Gastrocnemius medialis (tissue), 4 donors: ENCODE measurements around the gene DRD1. TPM values are rescaled to one million over a fixed set of nuclear protein-coding genes. Genes with fewer than 3 reads are reported as not detected.
"Not testable (repeated sequence)": the region's sequence is repeated elsewhere in the genome, so short reads cannot be mapped to it uniquely, and the experiment has no call there.

Source experiments
- ATAC-seq, 2 donors: fragments of 150-250 bp; one replicate each; pipeline ENCODE4 v1.9.1; 2016
- DNase-seq, 2 donors: peaks; one replicate each; pipeline ENCODE4 v3.0.0-alpha.2; 2019
- H3K27ac ChIP-seq, 4 donors: fragments of 200-600 bp; sonication (generic); 1 replicate in 1 of 4; 2 replicates in 3 of 4; pipeline ENCODE4 v1.5.1; 2016 to 2018; ENCODE audit warnings: mild to moderate bottlenecking in 2 of 4, moderate library complexity in 1 of 4
- H3K27me3 ChIP-seq, 3 donors: fragments of 200-600 bp; sonication (generic) in 2 of 3; 1 replicate in 1 of 3; 2 replicates in 2 of 3; pipeline versions ENCODE4 v1.5.1 to v1.6.0; 2016 to 2019; ENCODE audit warnings: mild to moderate bottlenecking in 1 of 3, moderate library complexity in 1 of 3
- H3K36me3 ChIP-seq, 2 donors: fragments of 200-600 bp; sonication (generic) in 1 of 2; one replicate each; pipeline ENCODE4 v1.5.1; 2017 to 2018
- H3K4me1 ChIP-seq, 2 donors: fragments of 200-600 bp; sonication (generic) in 1 of 2; one replicate each; pipeline ENCODE4 v1.5.1; 2016 to 2017; ENCODE audit warnings: mild to moderate bottlenecking in 2 of 2
- H3K4me3 ChIP-seq, 4 donors: fragments of 200-600 bp; sonication (generic) in 3 of 4; 1 replicate in 1 of 4; 2 replicates in 3 of 4; pipeline ENCODE4 v1.5.1; 2016 to 2019; ENCODE audit warnings: mild to moderate bottlenecking in 2 of 4
- H3K9me3 ChIP-seq, 3 donors: fragments of 200-600 bp; sonication (generic) in 2 of 3; 1 replicate in 1 of 3; 2 replicates in 2 of 3; pipeline ENCODE4 v1.5.1; 2016 to 2019
- CTCF ChIP-seq, 5 experiments: fragments of 450-650 bp in 3 of 5; fragments of 200-600 bp in 2 of 5; sonication (generic) in 2 of 5; IDR thresholded peaks in 4 of 5; conservative IDR thresholded peaks in 1 of 5; 1 replicate in 4 of 5; 2 replicates in 1 of 5; pipeline ENCODE4 v1.5.1; 2016 to 2019; ENCODE audit warnings: antibody characterized with exemption in 5 of 5, mild to moderate bottlenecking in 3 of 5, moderate library complexity in 3 of 5
- POLR2A ChIP-seq, 2 donors: fragments of 450-650 bp; IDR thresholded peaks; one replicate each; pipeline ENCODE4 v1.6.1; 2017; ENCODE audit warnings: antibody characterized with exemption in 2 of 2, mild to moderate bottlenecking in 2 of 2, moderate library complexity in 2 of 2
- in situ Hi-C, 4 donors: fragments of 200-750 bp; cut with MboI; loops; one replicate each; pipeline versions ENCODE4 v1.15.0 to v1.8.0; 2017; ENCODE audit warnings: low sequenced_read_pairs in 4 of 4
- intact Hi-C: fragments of 100-400 bp; cut with DNase I; formaldehyde crosslinking; loops from one replicate; pipeline ENCODE4 v1.15.1; 2023; ENCODE audit warnings: low total_unique reads
- total RNA-seq, 4 donors: library from RNA; depleted of rRNA; stranded (reverse); fragments of >200 nt; gene quantifications; one replicate each; pipeline versions ENCODE4 v1.1.0 to v1.2.3, GENCODE V29; 2016

The DRD1 gene
- total RNA-seq, 4 donors from 2014 or later, result not detected

- Histone ChIP-seq H3K36me3 (no peaks in the 10 kb centered on the region), H3K4me1 (no peaks in the 10 kb centered on the region), H3K27me3 (no peaks in the 10 kb centered on the region), H3K9me3 (no peaks in the 10 kb centered on the region), H3K4me3 (no peak overlapping the region), H3K27ac (no peak overlapping the region)
- DNase-seq (no peak), ATAC-seq (no peak)
- intact Hi-C loops (no loop called here), in situ Hi-C loops (no loop called here)
- no peak for TF ChIP-seq CTCF (IDR thresholded peaks at IDR 0.05 in 4 of 5, conservative IDR thresholded peaks at IDR 0.05 in 1 of 5)
- TF ChIP-seq POLR2A (IDR thresholded peaks at IDR 0.05), result no peak
These were observed 33.1 kb downstream of the DRD1 start for GRCh38 chr5:175410926-175411325.

- DNase-seq, result no peak
- no peaks in the 10 kb centered on the region for H3K36me3 ChIP-seq
- no peak overlapping the region for H3K27ac ChIP-seq
- H3K9me3 ChIP-seq, result no peaks in the 10 kb centered on the region
- no peak for TF ChIP-seq POLR2A (IDR thresholded peaks at IDR 0.05)
- intact Hi-C loops (no loop called here), in situ Hi-C loops (no loop called here)
- ATAC-seq, result no peak
- no peaks in the 10 kb centered on the region for H3K4me1 ChIP-seq
- H3K4me3 ChIP-seq, result no peak overlapping the region
- H3K27me3 ChIP-seq, result no peaks in the 10 kb centered on the region
These were observed 37.7 kb downstream of the DRD1 start for GRCh38 chr5:175406300-175406699.

- DNase-seq, H3K9me3 ChIP-seq, ATAC-seq, in situ Hi-C loops, intact Hi-C loops, H3K4me3 ChIP-seq, H3K27me3 ChIP-seq, H3K36me3 ChIP-seq, H3K4me1 ChIP-seq, H3K27ac ChIP-seq: not testable (repeated sequence)
These were observed 46.2 kb downstream of the DRD1 start for GRCh38 chr5:175397590-175398297.

- in situ Hi-C loops, intact Hi-C loops, H3K9me3 ChIP-seq, ATAC-seq, DNase-seq, H3K4me1 ChIP-seq, H3K27me3 ChIP-seq, H3K27ac ChIP-seq, H3K36me3 ChIP-seq, H3K4me3 ChIP-seq: not testable (repeated sequence)
These were observed 48.6 kb downstream of the DRD1 start for GRCh38 chr5:175395430-175395829.

GRCh38 chr5:175394601-175395000, 49.4 kb downstream of the DRD1 start:
- ATAC-seq, result no peak
- H3K36me3 ChIP-seq, result no peaks in the 10 kb centered on the region
- H3K4me3 ChIP-seq, result no peak overlapping the region
- no peaks in the 10 kb centered on the region for H3K9me3 ChIP-seq
- no peak overlapping the region for H3K27ac ChIP-seq
- in situ Hi-C loops (no loop called here), intact Hi-C loops (no loop called here)
- H3K4me1 ChIP-seq, result no peaks in the 10 kb centered on the region
- H3K27me3 ChIP-seq, result no peaks in the 10 kb centered on the region
- TF ChIP-seq CTCF (IDR thresholded peaks at IDR 0.05 in 4 of 5, conservative IDR thresholded peaks at IDR 0.05 in 1 of 5) (no peak), POLR2A (IDR thresholded peaks at IDR 0.05) (no peak)
- no peak for DNase-seq

- no peak overlapping the region for H3K4me3 ChIP-seq
- in situ Hi-C loops, result no loop called here
- intact Hi-C loops, result no loop called here
- no peaks in the 10 kb centered on the region for H3K36me3 ChIP-seq
- no peak overlapping the region for H3K27ac ChIP-seq
- TF ChIP-seq CTCF (IDR thresholded peaks at IDR 0.05 in 4 of 5, conservative IDR thresholded peaks at IDR 0.05 in 1 of 5) (no peak), POLR2A (IDR thresholded peaks at IDR 0.05) (no peak)
- ATAC-seq, result no peak
- H3K4me1 ChIP-seq, result no peaks in the 10 kb centered on the region
- H3K9me3 ChIP-seq, result no peaks in the 10 kb centered on the region
- DNase-seq, result no peak
- H3K27me3 ChIP-seq, result no peaks in the 10 kb centered on the region
These were observed 50.1 kb downstream of the DRD1 start for GRCh38 chr5:175393897-175394296.
